Skeletal muscle satellite cell (primary cell): Measurements from ENCODE around the gene MTFP1.

Source experiments
- H3K27me3 ChIP-seq: 2 replicates; pipeline ENCODE4 v1.7.0; 2013; ENCODE audit warnings: low read length; ENCODE audit not compliant: control insufficient read depth, insufficient read depth
- H3K36me3 ChIP-seq: 2 replicates; pipeline ENCODE4 v1.7.0; 2013; ENCODE audit warnings: mild to moderate bottlenecking, control low read depth, low read length; ENCODE audit not compliant: insufficient read depth
- H3K4me1 ChIP-seq: 2 replicates; pipeline ENCODE4 v1.7.0; 2013; ENCODE audit warnings: low read length; ENCODE audit not compliant: control insufficient read depth, insufficient read depth
- H3K4me2 ChIP-seq: 2 replicates; pipeline ENCODE4 v1.7.0; 2013; ENCODE audit warnings: mild to moderate bottlenecking, low read length
- H3K4me3 ChIP-seq: 2 replicates; pipeline ENCODE4 v1.7.0; 2013; ENCODE audit warnings: low read length
- H3K9ac ChIP-seq: 2 replicates; pipeline ENCODE4 v1.7.0; 2013; ENCODE audit warnings: mild to moderate bottlenecking, low read depth, low read length, moderate library complexity
- H3K9me3 ChIP-seq: replicated peaks from 2 replicates; pipeline ENCODE4 v1.7.0; 2013; ENCODE audit warnings: mild to moderate bottlenecking, control low read depth, low read length

MTFP1 gene

DNA sequence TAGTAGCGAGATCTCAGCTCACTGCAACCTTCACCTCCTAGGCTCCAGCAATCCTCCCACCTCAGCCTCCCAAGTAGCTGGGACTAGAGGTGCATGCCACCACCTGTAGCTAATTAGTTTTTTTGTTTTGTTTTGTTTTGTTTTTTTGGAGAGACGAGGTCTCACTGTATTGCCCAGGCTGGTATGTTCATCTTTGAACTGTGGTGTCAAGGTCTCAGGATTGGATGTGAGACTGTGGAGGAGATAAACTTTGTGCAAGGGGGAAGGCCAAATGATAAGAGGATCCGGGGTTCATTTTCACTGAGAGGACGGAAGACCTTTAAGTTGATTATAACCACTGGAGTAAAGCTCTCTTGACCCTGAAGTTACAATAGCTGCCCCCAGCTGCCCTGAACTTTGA lies 19.8 kb upstream of the MTFP1 start:
- no peak overlapping the region for H3K4me2 ChIP-seq
- H3K9ac ChIP-seq = no peak overlapping the region
- H3K9me3 ChIP-seq = no peaks in the 10 kb centered on the region
- peaks cover 79% of the 10 kb centered on the region for H3K36me3 ChIP-seq
- peaks cover 64% of the 10 kb centered on the region for H3K4me1 ChIP-seq
- no peak overlapping the region for H3K4me3 ChIP-seq
- no peaks in the 10 kb centered on the region for H3K27me3 ChIP-seq

DNA sequence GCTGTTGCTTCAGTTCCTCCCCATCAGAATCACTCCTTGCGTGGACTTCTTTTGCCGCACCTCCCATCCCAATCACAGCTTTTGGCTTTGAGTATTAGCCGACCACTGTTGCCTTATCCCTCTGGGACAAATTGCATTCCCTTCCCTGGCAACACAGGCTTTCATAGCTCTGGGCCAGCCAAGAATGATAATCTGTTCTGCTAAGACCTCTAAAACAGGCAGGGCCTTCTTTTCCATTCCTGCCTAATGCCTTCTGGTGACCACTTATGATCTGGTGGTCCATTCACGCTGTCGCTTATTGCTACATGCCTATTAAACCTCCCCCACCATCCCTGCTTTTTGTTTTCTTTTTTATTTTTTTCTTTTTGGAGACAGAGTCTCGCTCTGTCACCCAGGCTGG lies 19.2 kb upstream of the MTFP1 start:
- Histone ChIP-seq H3K27me3 (no peaks in the 10 kb centered on the region), H3K4me3 (no peak overlapping the region), H3K4me2 (no peak overlapping the region), H3K9me3 (no peaks in the 10 kb centered on the region), H3K4me1 (peaks cover 69% of the 10 kb centered on the region), H3K9ac (no peak overlapping the region), H3K36me3 (peaks cover 86% of the 10 kb centered on the region)

DNA sequence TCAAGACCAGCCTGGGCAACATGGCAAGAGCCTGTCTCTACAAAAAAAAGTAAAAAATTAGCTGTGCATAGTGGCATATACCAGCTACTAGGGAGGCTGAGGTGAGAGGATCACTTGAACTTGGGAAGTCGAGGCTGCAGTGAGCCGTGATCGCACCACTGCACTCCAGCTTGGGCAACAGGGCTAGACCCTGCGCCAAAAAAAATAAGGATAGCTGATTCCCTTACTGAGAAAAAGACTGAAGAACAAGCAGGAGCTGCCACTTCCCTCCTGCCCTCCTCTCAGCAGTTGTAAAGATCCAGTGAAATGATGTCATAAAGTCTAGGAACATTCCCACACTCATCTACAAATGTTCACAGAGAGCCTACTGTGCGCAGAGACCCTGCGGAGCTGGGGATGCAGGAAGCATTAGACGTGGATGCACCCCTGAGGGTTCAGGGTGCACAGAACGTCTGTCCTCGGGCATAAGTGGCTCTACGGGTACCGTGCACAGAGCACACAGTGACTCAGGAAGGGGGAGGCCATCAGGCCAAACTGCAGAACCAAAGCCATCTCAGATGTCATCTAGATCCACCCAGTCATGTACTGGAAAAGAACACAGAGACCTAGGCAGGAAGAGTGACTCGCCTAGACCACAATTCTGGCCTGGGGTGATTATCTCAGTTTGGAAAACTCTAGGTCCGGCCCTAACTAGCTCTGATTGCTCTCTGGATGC lies 17.0 kb upstream of the MTFP1 start:
- Histone ChIP-seq H3K4me2 (peak overlapping the region; percentile 26), H3K4me1 (peaks cover 77% of the 10 kb centered on the region), H3K4me3 (no peak overlapping the region), H3K27me3 (no peaks in the 10 kb centered on the region), H3K9ac (peak overlapping the region; percentile 62), H3K9me3 (no peaks in the 10 kb centered on the region), H3K36me3 (peaks cover 86% of the 10 kb centered on the region)

DNA sequence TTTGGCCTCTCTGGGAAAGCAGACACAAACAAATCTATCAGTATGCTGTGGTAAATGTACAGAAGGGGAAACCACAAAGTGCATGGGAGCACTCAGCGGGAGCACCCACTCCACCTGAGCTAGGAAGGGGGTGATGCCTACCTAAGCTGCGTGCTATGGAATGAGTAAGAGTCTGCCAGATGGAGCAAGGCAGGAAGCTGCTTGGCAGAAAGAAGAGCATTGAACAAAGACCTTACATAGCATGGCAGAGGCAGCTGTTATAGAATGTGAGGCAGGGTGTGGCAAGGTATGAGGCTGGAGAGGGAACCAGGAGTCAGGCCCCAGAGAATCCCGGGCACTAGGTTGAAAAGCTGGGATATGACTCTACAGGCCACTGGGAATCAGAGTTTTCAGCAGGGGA lies 13.8 kb upstream of the MTFP1 start:
- Histone ChIP-seq H3K4me1 (peaks cover 82% of the 10 kb centered on the region), H3K9ac (no peak overlapping the region)

DNA sequence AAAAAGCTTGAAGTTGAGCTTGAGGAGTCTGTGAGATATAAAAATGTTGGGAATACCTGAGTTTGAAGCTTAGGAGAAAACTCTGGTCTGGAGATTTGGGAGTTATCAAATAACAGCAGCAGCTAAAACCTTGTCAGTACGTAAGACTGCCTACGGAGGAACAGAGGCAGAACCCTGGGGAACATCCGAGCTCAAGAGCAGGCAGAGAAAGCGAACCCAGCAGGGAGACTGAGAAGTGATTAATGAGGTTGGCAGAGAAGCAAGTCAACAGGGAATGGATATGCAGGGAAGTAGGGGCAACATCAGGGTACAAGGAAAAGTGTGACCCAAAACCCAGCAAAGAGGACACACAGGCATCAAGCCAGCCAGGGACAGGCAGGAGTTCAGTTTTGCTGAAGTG lies 12.6 kb upstream of the MTFP1 start:
- Histone ChIP-seq H3K4me2 (no peak overlapping the region), H3K9ac (no peak overlapping the region), H3K4me1 (peaks cover 72% of the 10 kb centered on the region), H3K36me3 (peaks cover 97% of the 10 kb centered on the region), H3K9me3 (no peaks in the 10 kb centered on the region), H3K4me3 (no peak overlapping the region), H3K27me3 (no peaks in the 10 kb centered on the region)

More for the DNA sequence above, 13.8 kb upstream of the MTFP1 start:
- Histone ChIP-seq H3K9me3 (no peaks in the 10 kb centered on the region), H3K4me3 (no peak overlapping the region), H3K4me2 (no peak overlapping the region), H3K27me3 (no peaks in the 10 kb centered on the region), H3K36me3 (peaks cover 96% of the 10 kb centered on the region)

DNA sequence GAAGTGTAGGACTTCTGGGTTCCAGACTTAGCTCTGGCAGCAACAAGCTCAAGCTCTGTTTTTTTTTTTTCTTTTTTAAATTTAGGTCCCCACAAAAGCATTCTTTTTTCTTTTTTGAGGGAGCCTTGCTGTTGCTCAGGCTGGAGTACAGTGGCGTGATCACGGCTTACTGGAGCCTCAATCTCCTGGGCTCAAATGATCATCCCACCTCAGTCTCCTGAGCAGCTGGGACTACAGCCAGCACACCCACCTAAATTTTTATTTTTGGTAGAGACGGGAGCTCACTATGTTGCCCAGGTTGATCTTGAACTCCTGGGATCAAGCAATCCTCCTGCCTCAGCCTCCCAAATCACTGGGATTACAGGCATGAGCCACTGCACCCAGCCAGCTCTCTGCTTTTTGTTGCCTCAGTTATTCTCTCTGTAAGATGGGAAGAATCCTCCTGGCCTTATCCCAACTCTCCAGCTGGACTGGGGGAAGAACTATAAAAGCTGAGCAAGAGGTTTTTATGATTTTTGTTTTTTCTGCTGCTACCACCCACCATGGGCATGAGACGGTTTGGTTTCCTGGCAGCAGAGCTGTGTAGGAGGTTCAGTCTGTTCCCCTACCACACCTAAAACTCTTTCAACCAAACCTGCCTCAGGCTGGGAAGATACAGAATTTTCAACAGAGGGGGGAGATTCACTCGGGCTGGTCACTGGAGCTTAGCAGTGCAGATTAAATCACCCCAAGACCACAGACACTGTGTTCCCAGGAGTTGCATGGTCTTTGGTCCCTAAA lies 11.6 kb upstream of the MTFP1 start:
- no peaks in the 10 kb centered on the region for H3K27me3 ChIP-seq
- peak overlapping the region; percentile 31 for H3K9ac ChIP-seq
- H3K9me3 ChIP-seq = no peaks in the 10 kb centered on the region
- H3K4me3 ChIP-seq = no peak overlapping the region
- H3K36me3 ChIP-seq = peaks cover 97% of the 10 kb centered on the region
- H3K4me2 ChIP-seq = peak overlapping the region; percentile 5
- peaks cover 70% of the 10 kb centered on the region for H3K4me1 ChIP-seq

DNA sequence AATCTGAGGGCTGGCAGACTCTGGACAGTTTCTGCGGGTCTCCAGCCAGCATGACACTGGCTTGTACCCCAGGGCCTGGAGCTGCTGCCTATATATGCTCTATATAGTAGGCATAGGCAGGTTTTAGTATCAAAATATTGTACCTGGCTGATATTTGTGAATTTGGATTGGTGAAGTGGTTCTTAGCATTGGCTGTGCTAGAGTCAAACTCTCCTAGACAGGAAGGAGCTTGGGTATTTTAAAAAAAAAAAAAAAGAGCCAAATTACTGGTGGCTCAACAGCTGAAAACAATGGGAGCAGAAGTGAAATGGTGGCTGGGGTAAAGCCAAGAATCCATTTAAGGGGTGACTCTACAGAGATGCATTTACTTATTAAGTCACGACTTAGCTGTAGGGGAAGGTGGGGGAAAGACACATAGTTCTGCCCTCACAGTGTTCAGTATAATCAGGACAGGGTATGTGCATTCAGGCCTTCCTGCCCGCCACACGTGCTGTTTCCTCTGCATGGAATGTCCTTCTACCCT lies 11.0 kb upstream of the MTFP1 start:
- Histone ChIP-seq H3K4me2 (peak overlapping the region; percentile 5), H3K9ac (peak overlapping the region; percentile 31), H3K27me3 (no peaks in the 10 kb centered on the region), H3K9me3 (no peaks in the 10 kb centered on the region), H3K4me3 (no peak overlapping the region), H3K4me1 (peaks cover 70% of the 10 kb centered on the region), H3K36me3 (peaks cover 93% of the 10 kb centered on the region)

DNA sequence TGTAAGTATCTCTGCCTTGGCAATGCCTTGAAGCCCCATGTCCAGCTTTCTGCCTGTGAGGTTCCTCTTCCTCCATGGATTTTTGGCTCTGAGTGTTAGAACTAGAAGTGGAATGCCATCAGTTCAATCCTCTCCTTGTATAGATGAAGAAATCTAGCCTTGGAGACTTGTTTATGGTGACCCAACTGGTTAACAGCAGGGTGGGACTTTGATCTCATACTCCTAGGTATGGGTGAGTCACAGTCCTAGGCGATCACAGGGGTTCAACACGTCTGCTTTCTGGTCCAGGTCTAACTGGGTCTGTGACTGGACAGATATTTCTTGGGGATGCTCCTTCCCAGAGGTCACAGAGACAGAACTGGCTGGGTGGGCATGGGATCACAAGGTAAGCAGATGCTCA lies 9.2 kb upstream of the MTFP1 start:
- Histone ChIP-seq H3K36me3 (peaks cover 80% of the 10 kb centered on the region), H3K27me3 (no peaks in the 10 kb centered on the region), H3K4me1 (peaks cover 79% of the 10 kb centered on the region), H3K4me3 (no peak overlapping the region), H3K9ac (no peak overlapping the region), H3K4me2 (no peak overlapping the region), H3K9me3 (no peaks in the 10 kb centered on the region)

DNA sequence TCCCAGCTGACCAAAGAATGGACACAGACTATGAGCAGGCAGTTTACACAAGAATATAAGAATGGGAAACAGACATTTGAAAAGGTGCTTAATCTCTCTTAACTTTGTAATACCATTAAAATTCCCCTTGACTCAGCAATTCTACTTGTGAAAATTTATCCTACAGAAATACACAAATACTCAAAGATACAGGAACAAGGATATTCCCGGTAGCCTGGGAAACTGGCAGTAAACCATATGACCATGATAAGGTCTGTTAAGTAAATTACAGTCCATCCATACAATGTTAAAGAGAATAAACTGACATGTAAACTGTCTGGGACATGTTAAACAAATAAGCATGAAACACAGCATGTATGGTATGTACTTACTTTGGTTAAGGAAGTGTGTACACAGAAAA lies 8.7 kb upstream of the MTFP1 start:
- no peak overlapping the region for H3K4me2 ChIP-seq
- no peaks in the 10 kb centered on the region for H3K9me3 ChIP-seq
- H3K36me3 ChIP-seq = peaks cover 81% of the 10 kb centered on the region

DNA sequence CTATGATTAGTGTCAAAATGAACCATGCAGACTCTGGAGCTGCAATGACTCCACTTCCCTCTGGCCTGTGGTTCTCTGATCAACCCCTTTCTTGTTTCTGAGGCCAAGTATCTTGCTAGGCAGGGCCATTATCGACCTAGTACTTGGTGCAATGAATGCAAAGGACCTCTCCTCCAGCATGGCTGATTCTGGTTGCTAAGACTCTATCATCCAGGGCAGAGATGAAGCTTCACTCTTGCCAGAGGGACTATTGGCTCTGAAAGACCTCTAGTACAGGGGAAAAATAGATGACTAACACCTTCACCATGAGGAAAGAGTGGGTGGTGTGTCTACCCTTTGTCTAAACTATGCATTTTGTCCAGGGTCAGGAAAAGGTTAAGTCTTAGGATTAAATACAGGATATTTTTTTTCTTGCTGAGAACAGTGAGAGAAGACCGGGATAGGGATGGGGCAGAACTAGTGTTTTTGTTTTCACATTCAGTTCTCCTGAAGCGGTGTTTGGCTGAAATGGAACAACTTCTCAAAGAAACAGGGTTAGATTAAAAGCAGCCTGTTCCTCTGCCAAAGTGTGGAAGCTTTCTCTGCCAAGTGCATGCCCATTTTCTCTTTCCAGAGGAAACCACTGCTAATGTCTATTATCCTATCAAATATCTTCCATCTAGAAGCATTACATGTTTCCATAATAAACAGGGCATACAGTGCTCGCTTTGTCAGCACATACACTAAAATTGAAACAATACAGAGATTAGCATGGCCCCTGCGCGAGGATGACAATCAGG lies 5.0 kb upstream of the MTFP1 start:
- no peaks in the 10 kb centered on the region for H3K27me3 ChIP-seq
- H3K4me2 ChIP-seq = peak overlapping the region; percentile 80
- peak overlapping the region; percentile 84 for H3K9ac ChIP-seq
- H3K4me3 ChIP-seq = peak overlapping the region; percentile 12
- peaks cover 80% of the 10 kb centered on the region for H3K4me1 ChIP-seq
- peaks cover 53% of the 10 kb centered on the region for H3K36me3 ChIP-seq
- H3K9me3 ChIP-seq = no peaks in the 10 kb centered on the region

More for the DNA sequence above, 8.7 kb upstream of the MTFP1 start:
- Histone ChIP-seq H3K4me3 (no peak overlapping the region), H3K4me1 (peaks cover 81% of the 10 kb centered on the region), H3K27me3 (no peaks in the 10 kb centered on the region), H3K9ac (no peak overlapping the region)
